H1 (cell line): Measurements from ENCODE around the gene PLPP7. TPM values are rescaled to one million over a fixed set of nuclear protein-coding genes. Genes with fewer than 3 reads are reported as not detected.

Experiments used
- CTCF ChIA-PET: fragments of 300-600 bp; sonication (Branson Sonifier 250); formaldehyde crosslinking; loops from one replicate; lab custom pipeline; 2021; ENCODE audit not compliant: partially characterized antibody; lab: Charles Lee
- POLR2A ChIA-PET: fragments of 300-600 bp; sonication (Branson Sonifier 250); formaldehyde crosslinking; loops from one replicate; lab custom pipeline; 2021; ENCODE audit warnings: inconsistent platforms; ENCODE audit not compliant: partially characterized antibody; lab: Charles Lee
- DNase-seq, 2 experiments: peaks; one replicate each; pipeline versions ENCODE4 v3.0.0 to v3.0.0-alpha.2; 2010 to 2022; ENCODE audit warnings: low spot score in 2 of 2, low read depth in 1 of 2, mixed read lengths in 1 of 2
- FAIRE-seq: peaks from 2 replicates; lab custom pipeline; 2011; peaks lifted over from hg19 to GRCh38; lab: Jason Lieb, UNC
- H2AFZ ChIP-seq: 2 replicates; pipeline ENCODE4 v1.8.1; 2012; ENCODE audit warnings: low read length, inconsistent platforms
- H2AK5ac ChIP-seq: 2 replicates; pipeline ENCODE4 v1.6.1; 2013; ENCODE audit warnings: low read depth, low read length
- H2BK120ac ChIP-seq: replicated peaks from 2 replicates; pipeline ENCODE3; 2013; ENCODE audit warnings: low read depth, low read length, inconsistent platforms
- H2BK12ac ChIP-seq: 2 replicates; pipeline ENCODE4 v1.6.1; 2013; ENCODE audit warnings: low read depth, low read length
- H2BK15ac ChIP-seq: 2 replicates; pipeline ENCODE4 v1.6.1; 2013; ENCODE audit warnings: low read length
- H2BK20ac ChIP-seq: 2 replicates; pipeline ENCODE4 v1.6.1; 2013; ENCODE audit warnings: low read length
- H2BK5ac ChIP-seq: 2 replicates; pipeline ENCODE4 v1.6.1; 2013; ENCODE audit warnings: low read depth, low read length
- H3K14ac ChIP-seq: 2 replicates; pipeline ENCODE4 v1.6.1; 2013; ENCODE audit warnings: inconsistent platforms; ENCODE audit not compliant: insufficient read length
- H3K18ac ChIP-seq: 2 replicates; pipeline ENCODE4 v1.6.1; 2013; ENCODE audit warnings: low read length; ENCODE audit errors: extremely low read depth
- H3K23ac ChIP-seq: 2 replicates; pipeline ENCODE4 v1.6.1; 2013; ENCODE audit warnings: inconsistent platforms; ENCODE audit not compliant: insufficient read length
- H3K23me2 ChIP-seq: 2 replicates; pipeline ENCODE4 v1.6.1; 2013; ENCODE audit warnings: low read depth, low read length
- H3K27ac ChIP-seq: 2 replicates; pipeline ENCODE4 v1.6.1; 2011; ENCODE audit warnings: low read depth, low read length, inconsistent platforms
- H3K27me3 ChIP-seq, 4 experiments: replicated peaks in 1 of 4; 1 replicate in 1 of 4; 2 replicates in 3 of 4; pipeline versions ENCODE4 v1.6.1 to v1.8.1; 2011 to 2013; ENCODE audit warnings: low read length in 3 of 4, mild to moderate bottlenecking in 3 of 4, inconsistent platforms in 2 of 4, mixed read lengths in 2 of 4, moderate library complexity in 1 of 4; ENCODE audit not compliant: control insufficient read depth in 3 of 4, insufficient read depth in 3 of 4; ENCODE audit errors: extremely low read depth in 1 of 4
- H3K36me3 ChIP-seq, 4 experiments: 2 replicates each; pipeline versions ENCODE4 v1.6.1 to v1.8.1; 2011 to 2013; ENCODE audit warnings: mild to moderate bottlenecking in 4 of 4, low read length in 3 of 4, moderate library complexity in 2 of 4, control low read depth in 1 of 4, inconsistent platforms in 1 of 4; ENCODE audit not compliant: insufficient read depth in 4 of 4, control insufficient read depth in 2 of 4
- H3K4ac ChIP-seq: replicated peaks from 2 replicates; pipeline ENCODE3; 2013; ENCODE audit warnings: low read length, low read depth, mixed read lengths, inconsistent platforms; ENCODE audit not compliant: insufficient read length
- H3K4me1 ChIP-seq, 4 experiments: replicated peaks in 1 of 4; 1 replicate in 1 of 4; 2 replicates in 3 of 4; pipeline versions ENCODE4 v1.6.1 to v1.8.1; 2011 to 2013; ENCODE audit warnings: low read length in 3 of 4, inconsistent platforms in 2 of 4, mixed read lengths in 1 of 4; ENCODE audit not compliant: insufficient read depth in 4 of 4, control insufficient read depth in 3 of 4
- H3K4me2 ChIP-seq, 2 experiments: 2 replicates each; pipeline versions ENCODE4 v1.6.1 to v1.8.1; 2011 to 2013; ENCODE audit warnings: low read depth in 2 of 2, low read length in 2 of 2, control low read depth in 1 of 2, inconsistent platforms in 1 of 2, mild to moderate bottlenecking in 1 of 2; ENCODE audit not compliant: insufficient read depth in 1 of 2
- H3K4me3 ChIP-seq, 4 experiments: fragments of 200-600, 300-600 bp in 1 of 4; sonication (generic), shearing (Covaris generic), sonication (Bioruptor Twin) in 1 of 4; 2 replicates each; pipeline versions ENCODE4 v1.5.1 to v1.8.1; 2011 to 2016; ENCODE audit warnings: low read length in 4 of 4, low read depth in 3 of 4, control low read depth in 2 of 4, inconsistent platforms in 2 of 4, mild to moderate bottlenecking in 2 of 4, mixed read lengths in 1 of 4, moderate library complexity in 1 of 4; ENCODE audit not compliant: insufficient read depth in 2 of 4; ENCODE audit errors: extremely low read depth in 1 of 4
- H3K56ac ChIP-seq: replicated peaks from 2 replicates; pipeline ENCODE3; 2013; ENCODE audit warnings: low read depth, mild to moderate bottlenecking, mixed read lengths, low read length, inconsistent platforms; ENCODE audit not compliant: insufficient read length
- H3K79me1 ChIP-seq: 2 replicates; pipeline ENCODE4 v1.6.1; 2013; ENCODE audit warnings: low read depth, low read length, control low read depth
- H3K79me2 ChIP-seq, 2 experiments: 2 replicates each; pipeline versions ENCODE4 v1.6.1 to v1.8.1; 2012 to 2013; ENCODE audit warnings: low read length in 2 of 2, mild to moderate bottlenecking in 2 of 2, inconsistent platforms in 1 of 2; ENCODE audit not compliant: insufficient read depth in 2 of 2, control insufficient read depth in 1 of 2
- H3K9ac ChIP-seq, 4 experiments: replicated peaks in 1 of 4; 1 replicate in 1 of 4; 2 replicates in 3 of 4; pipeline versions ENCODE4 v1.6.1 to v1.8.1; 2011 to 2013; ENCODE audit warnings: low read depth in 3 of 4, low read length in 3 of 4, control low read depth in 2 of 4, mild to moderate bottlenecking in 2 of 4, moderate library complexity in 2 of 4, inconsistent platforms in 1 of 4; ENCODE audit errors: extremely low read depth in 1 of 4
- H3K9me3 ChIP-seq, 2 experiments: 2 replicates each; pipeline versions ENCODE4 v1.6.1 to v1.8.1; 2012 to 2013; ENCODE audit warnings: mild to moderate bottlenecking in 2 of 2, moderate library complexity in 2 of 2, control low read depth in 1 of 2, inconsistent platforms in 1 of 2, low read depth in 1 of 2, low read length in 1 of 2, mixed read lengths in 1 of 2; ENCODE audit not compliant: insufficient read depth in 2 of 2
- H4K20me1 ChIP-seq, 2 experiments: replicated peaks in 1 of 2; 2 replicates each; pipeline versions ENCODE3 to v1.8.1; 2011 to 2013; ENCODE audit warnings: inconsistent platforms in 2 of 2, low read length in 2 of 2, mild to moderate bottlenecking in 1 of 2; ENCODE audit not compliant: insufficient read depth in 2 of 2, control insufficient read depth in 1 of 2
- H4K5ac ChIP-seq: 2 replicates; pipeline ENCODE4 v1.6.1; 2013; ENCODE audit warnings: low read length, low read depth, mixed read lengths, inconsistent platforms; ENCODE audit not compliant: insufficient read length
- H4K8ac ChIP-seq: 2 replicates; pipeline ENCODE4 v1.8.0; 2013; ENCODE audit warnings: mild to moderate bottlenecking, moderate library complexity, low read length, inconsistent platforms; ENCODE audit not compliant: insufficient read depth; ENCODE audit errors: extremely low read depth
- H4K91ac ChIP-seq: replicated peaks from 2 replicates; pipeline ENCODE3; 2013; ENCODE audit warnings: low read length, mixed read lengths, inconsistent platforms; ENCODE audit not compliant: insufficient read length
- CEBPB ChIP-seq: IDR thresholded peaks from 2 replicates; pipeline ENCODE4 v1.6.1; 2012; ENCODE audit warnings: low read depth, low read length
- RAD21 ChIP-seq, 2 experiments: IDR thresholded peaks in 1 of 2; conservative IDR thresholded peaks in 1 of 2; 2 replicates each; pipeline ENCODE4 v1.6.1; 2011; ENCODE audit warnings: low read depth in 2 of 2, low read length in 2 of 2, improper control_type of control experiment in 1 of 2, inconsistent platforms in 1 of 2, mild to moderate bottlenecking in 1 of 2, moderate library complexity in 1 of 2
- WGBS, 2 experiments: shearing (Covaris generic) in 1 of 2; methylation state at CpG; one replicate each; pipeline versions ENCODE4 v1.1.6 to v1.1.7; 2013 to 2015; ENCODE audit warnings: low lambda C conversion rate in 2 of 2, mixed read lengths in 2 of 2, inconsistent platforms in 1 of 2, low coverage in 1 of 2, missing lambda C conversion rate in 1 of 2; ENCODE audit not compliant: insufficient replicate concordance in 2 of 2, insufficient coverage in 1 of 2, insufficient read length in 1 of 2; ENCODE audit errors: extremely low coverage in 1 of 2, missing lambda C conversion rate in 1 of 2; 5-methylcytosine and 5-hydroxymethylcytosine counted together
- polyA plus RNA-seq, 7 experiments: library from polyadenylated mRNA; depleted of rRNA in 3 of 7; stranded (reverse) in 5 of 7; unstranded in 2 of 7; fragments of >200 nt in 5 of 7; fragments of 200-250 nt in 2 of 7; gene quantifications; 1 replicate in 5 of 7; 2 replicates in 1 of 7; 4 replicates in 1 of 7; pipeline versions ENCODE4 v1.2.1 to v1.2.3, GENCODE V29; 2011 to 2013; ENCODE audit warnings: missing spikeins in 2 of 7, mixed read lengths in 2 of 7
- total RNA-seq: library from RNA; stranded (reverse); fragmentation: NEBNext Ultra II Directional; extraction: Animal tissue kit (Norgen Biotek cat#: 25700); gene quantifications from 2 replicates; pipeline ENCODE4 v1.2.1, GENCODE V29; 2021
- TF ChIP-seq, protein P1 (sequence below), 3 experiments: IDR thresholded peaks; 1 replicate in 2 of 3; 2 replicates in 1 of 3; pipeline versions ENCODE4 v1.5.1 to v1.6.1; 2011; ENCODE audit warnings: low read length in 3 of 3, mild to moderate bottlenecking in 3 of 3, inconsistent platforms in 2 of 3, low read depth in 1 of 3, moderate library complexity in 1 of 3; ENCODE audit not compliant: insufficient read depth in 1 of 3; ENCODE audit errors: control extremely low read depth in 1 of 3

Gene PLPP7
- total and polyA plus RNA-seq, 2 of the 8 experiments (the other 6 are each of a cell fraction or from before 2014, with no cell fraction given): 3.4 to 3.9 TPM

DNA sequence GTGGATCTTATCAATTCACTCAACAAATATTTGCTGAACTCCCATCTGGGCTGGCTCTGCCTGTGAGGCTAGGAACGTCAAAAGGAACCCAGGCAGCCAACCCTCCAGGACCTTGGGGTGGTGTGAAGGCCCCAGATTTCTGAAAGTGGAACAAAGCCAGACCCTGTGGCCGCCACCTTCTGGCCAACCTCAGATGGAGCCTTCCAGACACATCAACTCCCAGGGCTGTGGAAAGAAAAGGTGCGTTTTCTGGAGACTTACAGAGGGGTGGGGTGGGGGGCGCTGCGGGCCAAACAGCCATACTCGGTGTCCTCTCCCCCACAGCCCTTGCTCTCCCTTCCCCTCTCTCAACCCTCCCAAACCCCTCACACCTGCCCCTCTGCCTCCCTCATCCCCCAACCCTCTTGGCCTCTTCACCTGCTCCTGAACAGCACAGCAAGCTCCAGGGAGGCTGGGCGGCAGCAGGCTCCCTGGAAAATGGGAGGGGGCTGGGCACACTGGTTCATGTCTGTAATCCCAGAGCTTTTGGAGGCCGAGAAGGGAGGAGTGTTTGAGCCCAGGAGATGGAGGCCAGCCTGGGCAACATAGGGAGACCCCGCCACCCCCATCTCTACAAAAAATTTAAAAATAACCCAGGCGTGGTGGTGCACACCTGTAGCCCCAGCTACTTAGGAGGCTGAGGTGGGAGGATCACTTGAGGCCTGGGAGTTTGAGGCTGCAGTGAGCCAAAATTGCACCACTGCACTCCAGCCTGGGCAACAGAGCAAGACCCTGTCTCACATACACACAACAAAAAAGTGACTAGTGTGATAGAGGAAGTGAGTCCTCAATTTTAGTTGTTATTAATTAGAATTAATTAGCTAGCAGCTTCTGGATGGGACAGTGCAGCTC, 59.4 kb downstream of the PLPP7 start:
- Histone ChIP-seq H3K79me1 (no peaks in the 10 kb centered on the region), H2AFZ (no peak overlapping the region), H2AK5ac (no peak overlapping the region; the same call in 1 of the 2 replicates), H3K23me2 (no peaks in the 10 kb centered on the region), H3K9me3 (peaks cover 3% of the 10 kb centered on the region in 2 experiments; a peak in 1 of 4 replicates), H3K23ac (no peak overlapping the region), H3K4me2 (0 out of 4 replicates have a peak overlapping the region, but pooled peaks of 1 of the 2 experiments have one; percentile 2), H4K91ac (no peak overlapping the region), H3K9ac (no peak overlapping the region), H3K27me3 (no peaks in the 10 kb centered on the region), H3K18ac (no peak overlapping the region; the same call in 1 of the 2 replicates), H2BK15ac (peak overlapping the region; percentile 72; the same call in 1 of the 2 replicates), H3K4ac (peak overlapping the region; percentile 38), H2BK20ac (peak overlapping the region; percentile 72; the same call in 1 of the 2 replicates), H2BK120ac (no peak overlapping the region), H4K5ac (no peak overlapping the region), H3K79me2 (no peaks in the 10 kb centered on the region), H3K56ac (no peak overlapping the region), H3K4me1 (peaks cover 0 to 8% (median 5%) of the 10 kb centered on the region in 4 experiments; a peak in 6 of 7 replicates), H4K8ac (peak overlapping the region; percentile 71; the same call in 1 of the 2 replicates), H4K20me1 (no peaks in the 10 kb centered on the region), H3K4me3 (no peak overlapping the region), H3K36me3 (no peaks in the 10 kb centered on the region), H2BK12ac (peak overlapping the region; percentile 80; the same call in 1 of the 2 replicates), H3K27ac (no peak overlapping the region), H2BK5ac (no peak overlapping the region), H3K14ac (no peak overlapping the region)
- WGBS, 2 experiments: 82% methylated on average over 9 of the region's 10 CpGs; no CpG with 5 or more reads in 1 of the 2 experiments
- ChIA-PET POLR2A (interaction anchor here (0.7 to 2.2 kb wide), 4 partner anchors 10 to 151 kb away, joined by 3 to 21 read pairs (median 8); no protein-coding TSS in a partner anchor), CTCF (interaction anchor here (0.6 to 5.9 kb wide), 42 partner anchors 8 to 248 kb away, joined by 3 to 49 read pairs (median 6); partner anchors contain the start of gene PLPP7)
- TF ChIP-seq, protein P1, sequence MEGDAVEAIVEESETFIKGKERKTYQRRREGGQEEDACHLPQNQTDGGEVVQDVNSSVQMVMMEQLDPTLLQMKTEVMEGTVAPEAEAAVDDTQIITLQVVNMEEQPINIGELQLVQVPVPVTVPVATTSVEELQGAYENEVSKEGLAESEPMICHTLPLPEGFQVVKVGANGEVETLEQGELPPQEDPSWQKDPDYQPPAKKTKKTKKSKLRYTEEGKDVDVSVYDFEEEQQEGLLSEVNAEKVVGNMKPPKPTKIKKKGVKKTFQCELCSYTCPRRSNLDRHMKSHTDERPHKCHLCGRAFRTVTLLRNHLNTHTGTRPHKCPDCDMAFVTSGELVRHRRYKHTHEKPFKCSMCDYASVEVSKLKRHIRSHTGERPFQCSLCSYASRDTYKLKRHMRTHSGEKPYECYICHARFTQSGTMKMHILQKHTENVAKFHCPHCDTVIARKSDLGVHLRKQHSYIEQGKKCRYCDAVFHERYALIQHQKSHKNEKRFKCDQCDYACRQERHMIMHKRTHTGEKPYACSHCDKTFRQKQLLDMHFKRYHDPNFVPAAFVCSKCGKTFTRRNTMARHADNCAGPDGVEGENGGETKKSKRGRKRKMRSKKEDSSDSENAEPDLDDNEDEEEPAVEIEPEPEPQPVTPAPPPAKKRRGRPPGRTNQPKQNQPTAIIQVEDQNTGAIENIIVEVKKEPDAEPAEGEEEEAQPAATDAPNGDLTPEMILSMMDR (IDR thresholded peaks at IDR 0.05; ENCODE audit: control extremely low read depth in 1 of 3, insufficient read depth in 1 of 3, low read depth in 1 of 3, low read length in 3 of 3): peak; percentile 26 to 37 (median 37); a peak in 3 of 4 replicates
- TF ChIP-seq CEBPB: no peak
- TF ChIP-seq RAD21 (IDR thresholded peaks at IDR 0.05 in 1 of 2, conservative IDR thresholded peaks at IDR 0.05 in 1 of 2; ENCODE audit: low read depth in 2 of 2, low read length in 2 of 2): peak; percentile 12 to 25; a peak in 1 of 4 replicates
- FAIRE-seq (no peak), DNase-seq (no peak)
